Measurements from ENCODE around the gene CAMTA1.

The CAMTA1 gene

GRCh38 chr1:7485086-7485780 lies 700.0 kb downstream of the CAMTA1 start:
- no peak overlapping the region for H3K27ac ChIP-seq (ENCODE audit: low read depth, low read length)
- H3K27me3 ChIP-seq (ENCODE audit: low read length), result no peaks in the 10 kb centered on the region
- H3F3A ChIP-seq (ENCODE audit: insufficient read depth), result no peaks in the 10 kb centered on the region
- no peaks in the 10 kb centered on the region for H3K9me2 ChIP-seq (replicated peaks; ENCODE audit: insufficient read depth, low read length)
- H3K9ac ChIP-seq (ENCODE audit: low read length), result no peak overlapping the region
- H4K20me1 ChIP-seq (ENCODE audit: low read depth, low read length), result no peaks in the 10 kb centered on the region; the same call in 1 of the 2 replicates
- H3K4me2 ChIP-seq (ENCODE audit: low read depth, low read length, poor library complexity, severe bottlenecking), result no peak overlapping the region
- no peaks in the 10 kb centered on the region for H3K36me3 ChIP-seq (ENCODE audit: low read length)
- H3K4me3 ChIP-seq (ENCODE audit: insufficient read depth, low read length, poor library complexity, severe bottlenecking), result no peak overlapping the region
- TF ChIP-seq EZH2phosphoT487 (conservative IDR thresholded peaks at IDR 0.05; ENCODE audit: low read length), result no peak
- TF ChIP-seq, protein P1, sequence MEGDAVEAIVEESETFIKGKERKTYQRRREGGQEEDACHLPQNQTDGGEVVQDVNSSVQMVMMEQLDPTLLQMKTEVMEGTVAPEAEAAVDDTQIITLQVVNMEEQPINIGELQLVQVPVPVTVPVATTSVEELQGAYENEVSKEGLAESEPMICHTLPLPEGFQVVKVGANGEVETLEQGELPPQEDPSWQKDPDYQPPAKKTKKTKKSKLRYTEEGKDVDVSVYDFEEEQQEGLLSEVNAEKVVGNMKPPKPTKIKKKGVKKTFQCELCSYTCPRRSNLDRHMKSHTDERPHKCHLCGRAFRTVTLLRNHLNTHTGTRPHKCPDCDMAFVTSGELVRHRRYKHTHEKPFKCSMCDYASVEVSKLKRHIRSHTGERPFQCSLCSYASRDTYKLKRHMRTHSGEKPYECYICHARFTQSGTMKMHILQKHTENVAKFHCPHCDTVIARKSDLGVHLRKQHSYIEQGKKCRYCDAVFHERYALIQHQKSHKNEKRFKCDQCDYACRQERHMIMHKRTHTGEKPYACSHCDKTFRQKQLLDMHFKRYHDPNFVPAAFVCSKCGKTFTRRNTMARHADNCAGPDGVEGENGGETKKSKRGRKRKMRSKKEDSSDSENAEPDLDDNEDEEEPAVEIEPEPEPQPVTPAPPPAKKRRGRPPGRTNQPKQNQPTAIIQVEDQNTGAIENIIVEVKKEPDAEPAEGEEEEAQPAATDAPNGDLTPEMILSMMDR (IDR thresholded peaks at IDR 0.05; ENCODE audit: insufficient read depth, low read length, poor library complexity, severe bottlenecking), result no peak
- no peak overlapping the region for H2AFZ ChIP-seq (ENCODE audit: low read depth, low read length, severe bottlenecking)
- H3K79me2 ChIP-seq (ENCODE audit: insufficient read depth, low read length), result no peaks in the 10 kb centered on the region
- H3K9me3 ChIP-seq (ENCODE audit: insufficient read depth, low read length), result no peaks in the 10 kb centered on the region

DNA sequence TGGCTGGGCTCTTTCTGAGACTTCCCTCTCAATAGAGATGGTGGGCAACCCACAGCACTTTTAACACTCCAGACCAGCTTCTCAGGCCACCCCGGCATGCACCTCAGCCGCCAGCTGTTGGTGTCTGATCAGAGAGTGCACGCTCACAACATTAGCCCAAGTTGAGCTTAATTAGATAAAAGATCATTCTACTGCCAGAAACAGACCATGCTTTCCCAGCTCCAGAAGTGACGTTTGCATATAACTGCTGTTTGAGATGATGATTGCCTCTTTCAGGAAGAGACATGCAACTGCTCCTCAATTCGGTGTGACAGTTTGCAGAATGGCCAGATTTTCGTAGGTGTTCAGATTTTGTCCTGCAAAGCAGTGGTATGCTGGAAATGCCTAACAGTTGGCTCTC lies 700.6 kb downstream of the CAMTA1 start:
- no peaks in the 10 kb centered on the region for H3F3A ChIP-seq (ENCODE audit: insufficient read depth)
- H4K20me1 ChIP-seq (ENCODE audit: low read depth, low read length), result no peaks in the 10 kb centered on the region; the same call in 1 of the 2 replicates
- no peaks in the 10 kb centered on the region for H3K36me3 ChIP-seq (ENCODE audit: low read length)
- TF ChIP-seq, protein P1 (IDR thresholded peaks at IDR 0.05; ENCODE audit: insufficient read depth, low read length, poor library complexity, severe bottlenecking), result no peak
- no peak for TF ChIP-seq EZH2phosphoT487 (conservative IDR thresholded peaks at IDR 0.05; ENCODE audit: low read length)
- H3K27ac ChIP-seq (ENCODE audit: low read depth, low read length), result no peak overlapping the region
- H3K4me3 ChIP-seq (ENCODE audit: insufficient read depth, low read length, poor library complexity, severe bottlenecking), result no peak overlapping the region
- H3K9ac ChIP-seq (ENCODE audit: low read length), result no peak overlapping the region
- H3K4me2 ChIP-seq (ENCODE audit: low read depth, low read length, poor library complexity, severe bottlenecking), result no peak overlapping the region
- no peaks in the 10 kb centered on the region for H3K27me3 ChIP-seq (ENCODE audit: low read length)
- no peak overlapping the region for H2AFZ ChIP-seq (ENCODE audit: low read depth, low read length, severe bottlenecking)
- no peaks in the 10 kb centered on the region for H3K9me2 ChIP-seq (replicated peaks; ENCODE audit: insufficient read depth, low read length)
- no peaks in the 10 kb centered on the region for H3K9me3 ChIP-seq (ENCODE audit: insufficient read depth, low read length)
- no peaks in the 10 kb centered on the region for H3K79me2 ChIP-seq (ENCODE audit: insufficient read depth, low read length)

- Histone ChIP-seq H3K27me3 (ENCODE audit: low read length) (no peaks in the 10 kb centered on the region), H3K9me2 (replicated peaks; ENCODE audit: insufficient read depth, low read length) (no peaks in the 10 kb centered on the region), H4K20me1 (ENCODE audit: low read depth, low read length) (no peaks in the 10 kb centered on the region; the same call in 1 of the 2 replicates), H3K4me3 (ENCODE audit: insufficient read depth, low read length, poor library complexity, severe bottlenecking) (no peak overlapping the region), H3K9me3 (ENCODE audit: insufficient read depth, low read length) (no peaks in the 10 kb centered on the region), H3K4me2 (ENCODE audit: low read depth, low read length, poor library complexity, severe bottlenecking) (no peak overlapping the region), H3F3A (ENCODE audit: insufficient read depth) (no peaks in the 10 kb centered on the region), H2AFZ (ENCODE audit: low read depth, low read length, severe bottlenecking) (no peak overlapping the region), H3K36me3 (ENCODE audit: low read length) (no peaks in the 10 kb centered on the region), H3K79me2 (ENCODE audit: insufficient read depth, low read length) (no peaks in the 10 kb centered on the region), H3K27ac (ENCODE audit: low read depth, low read length) (no peak overlapping the region), H3K9ac (ENCODE audit: low read length) (no peak overlapping the region)
- no peak for TF ChIP-seq EZH2phosphoT487 (conservative IDR thresholded peaks at IDR 0.05; ENCODE audit: low read length)
- TF ChIP-seq, protein P1 (IDR thresholded peaks at IDR 0.05; ENCODE audit: insufficient read depth, low read length, poor library complexity, severe bottlenecking), result no peak
Measured at GRCh38 chr1:7487766-7488474, 702.7 kb downstream of the CAMTA1 start.

All from SU-DHL-6 (cell line).